Activated T-cell treated with anti-CD3 and anti-CD28 coated beads, Interleukin-2, amount 50 U/mL, for 1 hour (primary cell): ENCODE results near the gene MCOLN1.

ENCODE experiments used
- DNase-seq: peaks from one replicate; pipeline ENCODE4 v3.0.0-alpha.2; 2020

Gene MCOLN1

GRCh38 chr19:7504684-7505083 is 17.7 kb upstream of the MCOLN1 start:
- DNase-seq: no peak

- no peak for DNase-seq
Measured at GRCh38 chr19:7505288-7505681, 17.1 kb upstream of the MCOLN1 start.

GRCh38 chr19:7505682-7506384 is 16.6 kb upstream of the MCOLN1 start:
- DNase-seq: no peak

GRCh38 chr19:7506385-7507328 is 15.8 kb upstream of the MCOLN1 start:
- peak; percentile 40 for DNase-seq

GRCh38 chr19:7507884-7508283 is 14.5 kb upstream of the MCOLN1 start:
- no peak for DNase-seq

- no peak for DNase-seq
Measured at GRCh38 chr19:7509625-7510024, 12.8 kb upstream of the MCOLN1 start.

GRCh38 chr19:7512400-7512851 is 10.0 kb upstream of the MCOLN1 start:
- no peak for DNase-seq

- DNase-seq: no peak
Measured at GRCh38 chr19:7513809-7514642, 8.4 kb upstream of the MCOLN1 start.

- DNase-seq: no peak
Measured at GRCh38 chr19:7515110-7515644, 7.2 kb upstream of the MCOLN1 start.

- DNase-seq: peak; percentile 44
Measured at GRCh38 chr19:7515645-7516151, 6.7 kb upstream of the MCOLN1 start, which contains the start of gene ZNF358. Gene ZNF358 (plus strand): TSS chr19:7516103. CDS start chr19:7519243, 3,140 bp downstream.

GRCh38 chr19:7516333-7516732 is 6.1 kb upstream of the MCOLN1 start:
- no peak for DNase-seq

- DNase-seq: no peak
Measured at GRCh38 chr19:7516878-7517277, 5.5 kb upstream of the MCOLN1 start.

GRCh38 chr19:7519361-7520130 is 2.9 kb upstream of the MCOLN1 start:
- no peak for DNase-seq

- DNase-seq: no peak
Measured at GRCh38 chr19:7520131-7521051, 2.0 kb upstream of the MCOLN1 start.

GRCh38 chr19:7521551-7522071 is 813 bp upstream of the MCOLN1 start:
- no peak for DNase-seq

- DNase-seq: no peak
Measured at GRCh38 chr19:7522923-7523667, 671 bp downstream of the MCOLN1 start.

- DNase-seq: no peak
Measured at GRCh38 chr19:7524523-7524922, 2.1 kb downstream of the MCOLN1 start.

GRCh38 chr19:7524992-7525739 is 2.7 kb downstream of the MCOLN1 start:
- DNase-seq: no peak
